Islet precursor cell (in vitro differentiated cells): Measurements from ENCODE around the gene MELTF.

Source experiments
- DNase-seq: peaks from one replicate; pipeline ENCODE4 v3.0.0-alpha.2; 2018

The MELTF gene

DNA sequence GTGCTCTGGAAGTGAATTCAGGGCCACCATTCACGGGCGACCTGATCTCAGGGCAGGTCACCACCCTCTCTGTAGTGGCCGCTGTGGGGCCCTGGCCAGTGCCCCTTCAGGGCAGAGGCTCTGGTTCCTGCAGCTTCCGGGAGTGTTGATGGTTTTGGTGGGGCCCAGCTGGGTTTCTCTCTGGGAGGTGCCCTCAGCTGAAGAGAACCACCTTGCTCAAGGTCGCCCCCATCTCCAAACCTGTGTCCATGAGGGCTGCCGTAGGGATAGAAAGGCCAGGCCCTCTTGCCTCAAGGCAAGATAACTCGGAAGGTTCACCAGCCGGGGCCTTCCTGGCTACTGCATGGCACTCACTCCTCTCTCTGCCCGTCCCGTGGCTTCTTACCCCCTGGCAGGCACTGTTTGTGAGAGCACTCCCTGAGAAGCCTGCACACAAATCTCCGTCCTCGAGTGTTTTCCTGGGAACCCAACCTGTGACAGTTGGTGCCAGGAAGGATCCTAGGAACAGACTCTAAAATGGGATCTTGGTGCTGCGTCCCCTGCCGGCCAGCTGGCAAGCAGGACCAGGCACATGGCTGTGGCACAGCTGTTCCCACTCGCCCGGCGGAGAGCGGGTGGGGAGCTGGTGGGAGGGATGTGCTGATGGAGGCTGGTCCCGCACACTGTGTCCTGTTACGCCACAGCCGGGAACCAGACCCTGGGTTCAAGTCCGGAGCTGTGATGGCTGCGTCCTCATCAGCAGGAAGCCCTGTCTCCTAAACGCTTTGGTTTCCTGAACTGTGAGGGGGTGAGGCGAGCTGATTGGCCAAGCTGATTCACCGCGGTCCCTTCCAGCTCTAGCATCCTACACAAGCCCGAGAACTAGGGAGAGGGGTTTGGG lies 37.8 kb downstream of the MELTF start:
- peak; percentile 45 for DNase-seq

DNA sequence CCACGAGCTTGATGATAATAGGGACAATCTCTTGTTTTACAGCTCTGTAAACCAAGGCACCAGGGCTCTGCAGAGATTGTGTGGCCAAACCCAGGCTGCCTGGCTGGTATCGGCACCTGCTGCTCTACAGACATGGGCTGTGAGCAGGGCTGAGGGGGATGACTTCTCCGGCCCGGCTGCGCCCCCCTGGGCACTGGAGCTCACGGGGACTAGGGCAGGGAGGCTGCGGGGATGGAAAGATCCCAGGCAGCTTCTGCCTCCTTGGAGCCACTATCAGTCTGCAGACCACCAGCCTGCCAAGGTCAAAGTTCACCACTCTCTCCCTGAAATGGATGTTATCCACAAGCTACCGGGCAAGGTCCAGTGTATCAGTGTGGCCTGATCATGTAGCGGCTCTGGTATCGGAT lies 39.0 kb downstream of the MELTF start:
- DNase-seq: no peak

DNA sequence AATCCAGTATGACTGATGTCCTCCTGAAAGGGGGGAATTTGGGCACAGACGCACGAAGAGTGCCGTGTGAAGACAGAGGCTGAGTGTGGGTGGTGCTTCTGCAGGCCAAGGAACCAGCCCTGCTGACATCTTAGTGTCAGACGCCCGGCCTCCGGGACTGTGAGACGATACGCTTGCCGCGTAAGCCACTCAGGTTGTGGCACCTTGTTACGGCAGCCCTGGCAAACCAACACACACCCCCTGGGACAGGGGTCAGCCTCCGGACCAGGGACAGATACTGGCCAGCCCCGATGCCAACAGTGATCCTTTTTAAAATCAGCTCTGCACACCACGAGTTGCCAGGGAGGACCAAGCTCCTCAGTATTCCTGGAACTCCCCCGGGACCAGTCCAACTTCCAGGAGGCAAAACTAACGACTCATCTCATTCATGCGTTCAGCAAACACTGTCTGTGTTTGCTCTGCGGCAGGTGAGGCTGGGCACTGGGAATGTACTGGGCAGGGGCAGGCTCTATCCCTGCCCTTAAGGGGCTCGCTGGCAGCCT lies 39.8 kb downstream of the MELTF start:
- DNase-seq: peak; percentile 52

DNA sequence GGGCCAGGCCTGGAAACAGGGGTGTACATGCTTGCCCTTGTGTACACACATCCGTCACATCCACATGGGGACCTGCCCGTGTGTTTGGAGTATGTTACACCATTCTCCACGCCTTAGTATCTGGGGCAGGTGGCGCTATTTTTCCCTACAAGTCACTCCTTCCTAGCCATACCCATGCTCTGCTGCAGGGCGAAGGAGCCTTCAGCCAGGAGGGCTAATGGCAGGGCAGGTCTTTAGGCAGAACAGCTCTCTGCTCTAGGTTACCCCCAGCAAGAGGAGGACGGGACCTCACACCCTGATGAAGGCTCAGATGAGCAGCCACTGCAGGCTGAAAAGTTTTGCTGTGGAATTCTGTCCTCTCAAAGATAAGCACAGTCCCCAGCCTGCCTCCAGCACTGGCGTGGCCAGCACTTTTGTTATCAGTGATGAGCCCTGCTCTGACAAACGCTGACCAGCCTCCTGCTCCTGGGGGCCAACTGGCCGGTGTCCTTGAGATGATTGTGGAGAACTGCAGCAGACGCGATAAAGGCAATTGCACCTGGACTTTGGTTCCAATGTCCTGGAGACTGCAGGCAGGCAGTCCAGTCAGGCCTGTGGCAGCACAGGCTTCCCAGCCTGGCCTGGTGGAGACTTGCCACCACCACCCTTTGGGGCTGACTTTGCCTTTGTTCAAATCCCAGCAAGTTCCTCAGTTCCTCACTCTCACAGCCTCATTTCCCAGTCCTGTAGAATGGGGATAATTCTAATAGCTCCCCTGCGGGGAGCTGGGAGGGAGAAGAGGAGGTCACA lies 41.2 kb downstream of the MELTF start:
- DNase-seq: peak; percentile 77

DNA sequence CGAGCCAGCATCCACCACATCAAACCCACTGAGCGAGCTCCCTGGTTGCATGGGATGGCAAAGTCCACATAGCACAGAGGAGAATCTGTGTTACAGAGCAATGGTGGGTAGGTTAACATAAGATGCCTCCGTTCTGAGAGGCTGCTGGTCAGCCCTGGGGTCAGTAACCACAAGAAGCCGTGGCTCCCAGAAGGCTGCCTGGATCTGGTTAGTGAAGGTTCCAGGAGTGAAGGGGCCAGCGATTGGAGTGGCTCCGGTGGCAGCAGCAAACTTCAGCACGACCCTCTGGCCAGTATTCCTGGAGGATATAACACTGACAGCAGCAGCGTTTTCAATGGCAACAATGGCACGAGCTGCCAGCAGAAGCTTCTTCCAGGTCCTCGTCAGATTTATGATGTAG lies 42.6 kb downstream of the MELTF start:
- DNase-seq: no peak

DNA sequence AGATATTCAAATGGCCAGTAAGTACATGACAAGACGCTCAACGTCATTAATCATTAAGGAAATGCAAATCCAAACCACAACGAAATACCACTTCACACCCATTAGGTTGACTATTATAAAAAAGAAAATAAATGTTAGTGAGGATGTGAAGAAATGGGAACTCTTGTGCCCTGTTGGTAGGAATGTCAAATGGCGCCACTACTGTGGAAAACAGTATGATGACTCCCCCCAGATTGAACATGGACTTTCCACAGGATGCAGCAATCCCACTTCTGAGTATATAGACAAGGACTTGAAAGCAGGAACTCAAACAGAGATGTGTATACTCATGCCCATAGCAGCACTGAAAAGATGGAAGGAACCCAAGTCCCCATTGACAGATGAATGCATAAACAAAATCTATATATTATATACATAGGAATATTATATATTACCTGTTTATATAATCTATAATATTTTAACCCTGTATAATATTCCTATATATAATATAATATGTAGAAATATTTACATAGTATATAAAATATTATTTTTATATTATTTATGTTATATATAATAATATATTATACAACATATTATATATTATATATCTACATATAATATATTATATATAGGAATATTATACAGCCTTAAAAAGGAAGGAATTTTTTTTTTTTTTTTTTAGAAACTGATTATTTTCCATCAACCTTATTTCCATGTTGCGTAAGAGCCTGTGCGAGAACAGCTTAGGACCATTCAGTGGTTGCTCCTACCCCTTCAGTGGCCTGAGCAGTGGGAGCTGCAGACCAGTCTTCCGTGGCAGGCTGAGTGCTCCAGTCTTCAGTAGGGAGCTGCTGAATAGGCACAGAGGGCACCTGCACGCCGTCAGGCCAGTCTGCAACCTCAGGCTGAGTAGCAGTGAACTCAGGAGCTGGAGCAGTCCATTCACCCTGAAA lies 43.4 kb downstream of the MELTF start:
- DNase-seq: no peak

DNA sequence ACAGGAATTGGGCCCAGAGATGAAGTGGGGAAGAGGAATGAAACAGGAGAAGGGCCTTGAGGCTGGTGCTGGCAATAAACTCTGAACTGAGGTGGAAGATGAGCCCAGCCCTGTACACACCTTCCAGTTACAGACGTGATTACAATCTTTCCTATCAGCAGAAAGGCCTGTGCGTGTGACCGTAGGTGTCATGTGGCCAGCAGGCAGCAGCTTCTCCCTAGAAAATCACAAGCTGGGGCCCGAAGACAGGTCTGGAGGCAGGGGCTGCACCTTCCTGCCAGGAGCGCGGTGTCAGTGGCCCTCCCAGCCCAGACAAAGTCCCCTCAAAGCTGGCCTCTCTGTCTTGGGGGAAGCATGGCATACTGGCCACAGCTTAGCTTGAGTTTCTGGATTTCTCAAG lies 44.3 kb downstream of the MELTF start:
- DNase-seq: peak; percentile 38

DNA sequence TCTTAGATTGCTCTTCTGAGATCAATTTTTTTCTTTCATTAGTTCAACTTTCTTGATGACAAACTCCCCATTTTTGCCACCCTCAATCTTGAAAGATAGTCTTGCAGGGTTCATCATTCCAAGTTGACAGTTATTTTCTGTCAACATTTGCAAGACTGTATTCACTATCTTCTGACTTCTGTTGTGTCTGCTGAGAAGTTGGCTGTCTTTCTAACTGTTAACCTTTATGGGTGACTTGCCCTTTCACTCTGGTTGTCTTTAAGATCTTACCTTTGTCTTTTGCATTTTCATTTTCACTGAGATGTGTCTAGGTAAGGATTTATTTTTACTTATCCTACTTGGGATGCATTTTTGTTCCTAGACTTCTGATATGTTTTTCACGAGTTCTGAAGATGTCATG lies 46.4 kb downstream of the MELTF start:
- no peak for DNase-seq

DNA sequence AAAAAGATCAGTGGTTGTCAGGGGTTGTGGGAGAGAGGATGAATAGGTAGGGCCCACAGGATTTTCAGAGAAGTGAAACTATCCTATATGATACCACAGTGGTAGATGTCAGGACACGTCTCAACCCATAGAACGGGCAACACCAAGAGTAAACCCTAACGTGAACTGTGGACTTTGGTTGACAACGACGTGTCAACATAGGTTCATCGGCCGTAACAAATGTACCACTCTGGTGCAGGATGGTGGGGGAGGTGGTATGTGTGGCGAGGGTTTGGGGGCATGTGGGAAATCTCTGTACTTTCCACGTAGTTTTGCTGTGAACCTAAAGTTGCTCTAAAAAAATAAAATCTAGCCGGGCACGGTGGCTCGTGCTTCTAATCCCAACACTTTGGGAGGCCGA lies 48.0 kb downstream of the MELTF start:
- DNase-seq: peak; percentile 16

DNA sequence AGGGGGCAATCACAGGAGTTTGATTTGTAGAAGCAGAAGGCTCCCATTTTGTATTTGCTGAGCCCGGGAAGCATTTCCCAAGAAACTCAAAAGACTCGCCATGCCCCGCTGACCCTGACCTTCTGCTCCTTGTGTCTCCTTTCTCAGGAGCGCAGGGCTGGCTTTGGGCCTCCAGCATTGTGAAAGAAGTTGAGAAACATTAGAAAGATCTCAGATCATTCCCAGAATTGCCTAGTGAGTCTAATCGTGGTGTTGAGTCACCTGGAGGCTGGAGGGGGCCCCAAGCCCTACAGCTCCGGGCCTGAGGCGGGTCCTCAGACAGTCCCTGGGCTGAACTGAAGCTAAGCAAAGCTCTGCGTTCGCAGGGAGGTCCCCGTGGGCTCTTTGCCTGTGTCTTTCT lies 50.1 kb downstream of the MELTF start:
- peak; percentile 44 for DNase-seq

DNA sequence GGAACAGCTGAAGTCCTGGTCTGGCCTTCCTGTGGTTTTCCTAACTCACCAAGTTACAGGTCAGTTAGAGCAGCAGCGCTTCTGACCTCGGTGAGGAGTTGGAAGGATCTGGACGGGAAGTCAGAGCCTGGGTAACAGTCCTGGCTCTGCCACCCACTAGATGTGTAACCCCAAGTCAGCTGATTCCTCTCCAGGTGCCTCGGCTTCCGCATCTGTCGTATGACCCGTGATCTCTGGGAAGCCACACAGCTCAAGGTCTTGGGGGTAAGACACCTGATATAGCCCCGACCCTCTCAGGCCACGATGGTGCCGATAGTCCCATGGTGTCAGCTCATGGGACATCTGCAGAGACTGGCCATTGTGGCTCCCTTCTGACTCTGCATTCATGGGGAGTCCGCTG lies 52.7 kb downstream of the MELTF start:
- peak; percentile 50 for DNase-seq

DNA sequence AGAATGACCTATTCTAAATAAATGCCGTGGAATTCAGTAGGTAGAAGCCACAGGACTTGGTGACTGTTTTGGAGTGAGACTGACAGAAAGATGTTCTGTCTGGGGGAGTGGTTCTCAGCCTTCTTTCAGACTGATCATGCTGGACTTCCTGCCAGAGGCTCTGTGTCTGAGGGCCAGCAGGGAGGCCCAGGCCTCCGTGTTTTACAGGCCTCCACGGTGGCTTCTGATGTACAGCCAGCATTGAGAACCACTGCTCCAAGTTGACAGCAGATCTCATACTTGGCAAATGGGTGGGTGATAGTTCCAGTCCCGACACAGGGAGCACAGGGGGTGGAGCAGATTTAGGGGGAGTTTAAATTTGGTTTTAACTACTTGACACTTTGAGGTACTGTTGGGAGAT lies 54.3 kb downstream of the MELTF start:
- DNase-seq: peak; percentile 39

DNA sequence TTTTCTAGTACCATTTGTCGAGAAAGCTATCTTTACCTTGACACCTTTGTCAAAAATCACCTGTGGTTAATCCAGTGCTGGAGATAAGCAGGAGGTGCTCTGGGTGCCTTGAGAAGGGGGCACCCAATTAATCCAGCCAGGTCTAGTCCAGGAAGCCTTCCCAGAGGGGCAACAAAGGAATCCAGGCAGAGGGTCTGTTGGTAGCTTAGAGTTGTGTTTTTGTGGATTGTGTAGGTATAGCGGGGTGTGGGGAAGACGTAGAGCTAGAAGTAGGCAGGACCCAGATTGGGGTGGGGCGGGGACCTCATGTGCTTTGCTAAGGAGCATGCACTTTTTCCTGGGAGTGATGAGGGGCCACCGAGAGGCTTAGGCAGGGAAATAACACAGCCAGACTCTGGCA lies 55.0 kb downstream of the MELTF start:
- peak; percentile 24 for DNase-seq

DNA sequence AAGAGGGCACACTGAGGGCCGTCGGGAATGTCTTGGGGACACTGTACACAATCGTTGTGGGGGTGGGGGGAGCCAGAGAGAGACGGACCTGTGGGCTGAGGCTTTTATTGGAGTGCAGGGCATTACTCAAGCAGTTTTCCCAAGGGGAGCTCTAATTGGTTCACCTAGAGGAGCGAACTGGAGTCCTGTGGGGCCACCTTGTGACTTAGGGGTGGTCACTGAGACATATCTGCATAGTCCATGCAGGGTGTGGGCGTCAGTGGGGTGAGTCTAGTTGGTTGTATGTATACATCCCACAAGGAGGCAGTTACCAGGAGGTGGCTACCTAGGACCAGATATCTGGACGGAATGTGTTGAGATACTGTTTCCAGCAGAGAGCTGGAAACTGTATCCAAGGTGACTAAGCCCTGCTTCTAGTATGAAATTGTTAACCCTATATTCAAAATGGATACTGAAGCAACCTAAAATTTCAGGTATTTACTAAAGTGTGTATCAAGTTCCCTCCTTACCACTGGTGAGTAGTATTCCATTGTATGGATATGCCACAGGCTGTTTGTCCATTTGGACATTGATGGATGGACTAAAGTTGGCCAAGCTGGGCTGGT lies 58.4 kb downstream of the MELTF start:
- peak; percentile 35 for DNase-seq

DNA sequence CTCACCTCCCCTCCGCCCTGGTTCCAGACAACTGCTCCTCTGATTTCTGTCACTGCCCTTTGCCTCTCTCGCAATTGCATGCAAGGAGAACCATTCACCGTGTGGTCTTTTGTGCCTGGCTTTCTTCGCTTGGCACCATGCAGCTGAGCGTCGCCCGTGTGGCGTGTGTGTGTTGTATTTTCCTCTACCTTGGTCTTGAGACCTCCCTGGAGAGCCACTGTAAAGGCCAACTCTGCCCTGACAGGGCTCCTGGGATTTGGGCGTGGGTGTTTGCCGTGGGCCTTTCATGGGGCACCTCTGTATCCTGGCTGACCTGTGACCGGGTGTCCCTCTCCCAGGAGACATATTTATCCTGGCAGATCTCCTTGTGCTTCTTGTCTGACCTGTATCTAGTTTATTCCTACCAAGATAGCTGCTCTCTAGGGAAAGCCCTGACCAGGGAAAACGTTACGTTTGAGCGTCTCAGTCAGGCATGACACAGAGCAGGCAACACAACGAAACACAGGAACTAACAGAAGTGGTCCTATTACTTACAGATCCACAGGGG lies 59.0 kb downstream of the MELTF start:
- DNase-seq: no peak

DNA sequence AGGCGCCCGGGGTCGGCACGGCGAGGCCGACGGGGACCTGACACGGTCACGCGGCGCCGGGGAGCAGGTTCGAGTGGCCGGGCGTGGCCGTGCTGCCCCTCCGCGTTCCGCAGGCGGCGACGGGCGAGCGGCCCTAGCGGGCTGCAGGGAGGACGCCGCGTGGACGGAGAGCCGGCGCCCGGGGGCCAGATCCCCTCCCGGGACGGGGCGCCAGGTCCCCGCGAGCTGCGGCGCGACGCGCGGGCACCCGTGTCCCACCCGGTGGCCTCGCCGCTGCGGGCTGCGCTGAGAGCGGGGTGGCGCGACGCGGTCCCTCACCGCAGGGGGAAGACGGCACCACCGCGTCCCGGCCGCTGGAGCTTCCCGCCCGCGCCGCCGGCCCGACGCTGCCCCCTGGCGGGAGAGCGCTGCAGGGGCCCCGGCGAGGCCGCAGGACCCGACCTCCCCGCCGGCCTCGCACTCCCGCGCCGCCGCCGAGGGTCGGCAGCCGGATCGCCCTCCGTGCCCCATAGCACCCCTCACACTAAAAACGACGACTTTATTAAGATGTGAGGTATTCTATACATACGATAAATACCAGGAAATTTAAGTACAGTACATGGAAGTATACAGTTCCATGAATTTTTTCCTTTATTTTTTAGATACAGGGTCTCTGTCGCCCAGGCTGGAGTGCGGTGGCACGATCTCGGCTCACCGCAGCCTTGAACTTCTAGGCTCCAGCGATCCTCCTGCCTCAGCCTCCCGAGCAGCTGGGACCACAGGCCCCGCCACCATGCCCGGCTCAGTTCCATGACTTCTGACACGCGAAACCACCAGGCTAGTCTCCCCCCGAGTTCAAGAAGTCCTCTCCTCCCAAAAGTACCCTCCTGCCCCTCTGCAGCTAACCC lies 59.7 kb downstream of the MELTF start:
- peak; percentile 80 for DNase-seq

DNA sequence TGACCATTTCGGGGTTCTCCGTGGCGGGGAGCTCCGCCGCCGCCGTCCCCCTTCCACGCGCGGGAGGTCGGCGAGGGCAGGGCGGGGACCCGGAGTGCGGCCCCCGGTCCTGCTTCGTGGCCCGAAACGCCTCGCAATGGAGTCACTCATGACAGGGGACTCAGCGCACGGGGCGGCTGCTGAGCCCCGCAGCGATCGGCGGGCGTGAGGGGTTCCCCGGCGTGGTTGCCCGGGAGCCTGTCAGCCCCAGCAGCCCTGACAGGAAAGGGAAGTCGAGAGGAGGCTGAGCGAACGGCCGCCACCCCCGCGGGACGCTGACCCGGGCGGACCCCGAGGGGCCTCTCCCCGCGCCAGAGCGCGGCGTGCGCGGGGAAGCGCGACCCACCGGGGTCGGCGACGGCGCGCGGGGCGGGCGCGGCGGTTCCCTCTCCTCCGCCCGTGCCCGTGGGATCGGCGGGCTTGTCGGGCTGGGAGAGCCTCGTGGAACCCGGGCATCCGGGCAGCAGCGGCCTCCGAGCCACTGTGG lies 60.4 kb downstream of the MELTF start:
- peak; percentile 52 for DNase-seq

DNA sequence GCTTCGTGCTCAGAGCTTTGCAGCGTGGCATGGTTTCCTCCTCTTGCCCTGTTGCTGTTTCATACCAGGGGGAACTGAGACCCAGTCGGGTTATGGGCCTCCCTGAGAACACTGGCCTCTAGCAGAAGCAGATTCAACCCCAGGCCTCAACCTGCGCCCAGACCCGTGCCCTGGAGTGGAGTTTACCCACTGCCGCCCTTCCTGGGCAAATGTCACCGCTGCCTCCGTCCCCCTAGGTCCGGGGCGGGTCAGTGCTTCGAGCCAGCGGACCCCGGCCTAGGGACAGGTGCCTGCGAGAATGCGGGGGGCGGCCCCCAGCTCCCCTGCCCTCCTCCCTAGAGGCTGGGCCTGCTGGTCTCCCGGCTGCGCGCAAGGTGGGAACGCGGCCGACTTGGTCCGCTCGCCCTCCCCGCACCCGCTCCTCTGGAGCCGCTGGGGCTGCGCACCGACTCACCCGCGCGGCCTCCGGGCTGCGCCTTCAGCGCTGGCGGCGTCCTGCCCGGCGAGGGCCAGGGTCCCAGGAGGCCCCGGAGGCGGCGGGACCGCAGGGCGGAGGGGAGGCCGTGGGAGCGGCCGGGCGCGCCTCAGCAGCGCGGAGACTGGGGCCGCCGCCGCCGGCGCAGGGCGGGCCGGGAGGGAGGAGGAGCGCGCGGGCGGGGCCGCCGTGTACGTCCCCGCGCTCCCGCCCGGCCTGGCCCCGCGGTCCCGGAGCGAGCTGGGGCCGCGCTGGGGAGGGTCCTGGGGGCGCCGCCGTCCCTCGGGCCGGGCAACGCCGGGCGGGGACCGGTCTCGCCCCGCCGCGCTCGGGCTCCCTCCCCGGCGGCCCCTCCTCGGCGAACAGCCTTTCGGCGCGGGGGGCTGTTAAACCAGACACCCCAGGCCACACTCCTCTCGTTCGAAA lies 61.1 kb downstream of the MELTF start, which contains the start of gene PIGZ:
PIGZ (minus strand) TSS at position 601 of the 901 bp plus-strand sequence. CDS start 16,802 bp downstream, outside the sequence.
- peak; percentile 63 for DNase-seq
